ENCODE data around the gene MUC5B.

- TF ChIP-seq EZH2 (IDR thresholded peaks at IDR 0.05; ENCODE audit: insufficient read depth, poor library complexity, severe bottlenecking) = no peak
- TF ChIP-seq EZH2phosphoT487 (IDR thresholded peaks at IDR 0.05; ENCODE audit: insufficient read depth, low read depth) = no peak
Observed at GRCh38 chr11:1285316-1285744, 62.5 kb downstream of the MUC5B start.
